ENCODE data around the gene SLC25A42.
"Not testable (repeated sequence)": the region's sequence is repeated elsewhere in the genome, so short reads cannot be mapped to it uniquely, and the experiment has no call there.

SLC25A42 gene

DNA sequence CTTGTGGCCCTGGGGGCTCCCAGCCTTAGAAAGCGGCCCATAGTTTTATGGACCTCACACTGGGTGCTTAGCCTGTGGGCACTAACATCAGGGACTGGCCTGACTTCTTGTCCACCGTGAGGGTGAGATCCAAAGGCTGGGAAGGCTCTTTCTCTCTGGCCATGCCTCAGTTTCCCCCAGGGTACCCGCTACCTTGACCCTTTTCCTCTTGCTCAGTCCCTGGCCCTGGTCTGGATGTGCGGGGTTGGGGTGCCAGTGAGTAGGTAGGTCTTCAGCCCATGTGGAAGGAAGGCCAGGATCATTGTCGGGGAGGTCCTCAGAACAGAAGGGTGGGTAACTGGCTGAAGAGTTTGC is 76.1 kb downstream of the SLC25A42 start:
- DNase-seq, result no peak

GRCh38 chr19:19140476-19140875 is 76.7 kb downstream of the SLC25A42 start:
- DNase-seq, result no peak

GRCh38 chr19:19142347-19142746 is 78.6 kb downstream of the SLC25A42 start:
- DNase-seq, result no peak

DNA sequence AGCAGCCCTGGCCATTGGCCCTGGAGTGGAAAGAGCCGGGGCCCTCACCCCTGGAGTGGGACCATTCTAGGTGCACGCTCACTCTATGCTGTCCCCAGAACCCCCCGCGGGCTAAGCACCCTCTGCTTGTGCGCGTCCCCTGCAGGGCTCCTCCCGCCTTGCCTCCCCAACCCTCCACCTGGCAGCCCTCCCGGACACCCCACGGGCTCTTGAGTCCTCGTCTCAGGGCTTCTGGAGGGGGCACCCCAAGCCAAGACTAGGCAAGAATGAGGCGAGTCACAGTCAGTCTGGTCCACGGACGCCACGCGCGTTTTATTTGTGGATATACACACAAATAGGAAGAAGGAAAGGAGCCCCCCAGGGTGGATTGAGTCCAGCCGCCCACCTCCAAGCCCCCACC is 81.5 kb downstream of the SLC25A42 start:
- no peak for DNase-seq

DNA sequence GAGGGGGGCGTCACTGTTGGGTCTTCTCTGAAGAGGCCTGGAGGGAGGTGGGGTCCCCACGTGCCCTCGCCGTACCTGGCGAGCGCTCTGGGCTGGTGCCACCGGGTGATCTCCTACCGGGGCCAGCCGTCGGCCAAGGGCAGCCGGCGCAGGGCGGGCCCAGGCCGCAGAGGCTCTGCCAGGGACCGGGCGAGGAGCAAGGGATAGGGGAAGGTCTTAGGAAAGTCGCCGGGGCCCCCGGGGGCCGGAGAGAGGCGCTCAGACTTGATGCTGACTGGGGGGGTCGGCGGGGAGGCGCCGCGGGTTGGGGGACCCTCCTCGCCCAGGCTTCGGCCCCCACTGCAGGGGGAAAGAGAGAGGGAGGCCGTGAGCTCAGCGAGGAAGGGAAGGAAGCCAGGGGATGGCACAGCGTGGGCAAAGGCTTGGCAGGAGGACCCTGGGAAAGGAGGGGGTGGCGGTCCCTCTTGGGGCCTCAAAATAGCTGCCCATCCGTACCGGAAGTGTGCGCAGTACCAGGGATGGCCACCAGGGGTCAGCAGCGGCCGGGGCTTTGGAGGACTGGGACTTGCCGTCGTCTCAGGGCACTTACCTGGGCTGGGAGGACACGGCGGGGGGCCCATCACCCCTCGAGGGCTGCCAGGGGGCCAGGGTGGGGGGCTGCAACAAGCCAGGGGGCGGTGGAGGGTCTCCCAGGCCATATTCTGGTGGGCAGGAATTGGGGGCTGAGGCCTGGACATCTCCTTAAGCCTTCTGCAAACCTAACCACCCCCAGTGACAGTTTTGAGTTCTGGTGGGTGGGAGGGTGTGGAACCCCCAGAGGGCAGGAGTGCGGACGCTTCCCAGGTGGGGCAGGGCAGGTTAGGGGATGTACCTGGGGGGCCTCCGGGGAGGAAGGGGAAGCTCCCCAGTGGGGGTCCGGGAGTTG is 82.2 kb downstream of the SLC25A42 start:
- peak; percentile 31 for DNase-seq

DNA sequence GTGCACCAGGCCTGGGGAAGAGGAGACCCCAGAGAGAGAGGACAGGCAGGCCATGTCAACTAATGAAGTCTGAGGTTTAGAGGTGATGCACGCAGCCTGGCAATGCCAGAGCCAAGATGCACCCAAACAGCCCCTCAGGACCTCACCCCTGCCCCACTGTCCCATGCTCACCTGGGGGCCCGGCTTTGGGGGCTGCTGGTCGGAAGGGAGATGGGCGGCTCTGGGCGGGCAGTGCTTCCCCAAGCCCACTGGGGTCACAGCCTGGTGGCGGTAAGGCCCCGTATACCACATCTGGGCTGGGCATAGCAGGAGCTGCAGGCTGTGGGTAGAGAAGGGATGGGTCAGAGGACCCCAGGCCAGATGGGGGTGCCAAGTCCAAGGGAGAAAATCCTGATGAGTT is 83.1 kb downstream of the SLC25A42 start:
- DNase-seq, result no peak

DNA sequence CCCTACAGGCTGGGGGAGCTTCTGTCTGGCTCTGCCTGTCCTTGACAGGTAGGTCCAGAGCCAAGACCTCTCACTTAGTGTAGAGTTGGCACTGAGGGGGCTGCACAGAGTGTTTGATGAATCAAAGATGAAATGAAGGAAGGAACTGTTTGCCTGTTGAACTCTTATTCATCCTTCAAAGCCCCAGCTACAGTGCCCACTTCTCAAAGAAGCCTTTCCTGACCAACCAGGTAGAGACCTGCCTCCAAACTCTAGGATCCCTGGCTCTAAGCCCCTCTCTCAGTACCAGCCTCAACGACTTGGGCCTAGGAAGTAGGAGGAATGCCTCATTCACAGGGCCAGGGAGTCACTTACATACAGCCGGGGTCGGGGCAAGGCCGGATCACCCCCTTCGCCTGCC is 83.5 kb downstream of the SLC25A42 start:
- DNase-seq, result no peak

DNA sequence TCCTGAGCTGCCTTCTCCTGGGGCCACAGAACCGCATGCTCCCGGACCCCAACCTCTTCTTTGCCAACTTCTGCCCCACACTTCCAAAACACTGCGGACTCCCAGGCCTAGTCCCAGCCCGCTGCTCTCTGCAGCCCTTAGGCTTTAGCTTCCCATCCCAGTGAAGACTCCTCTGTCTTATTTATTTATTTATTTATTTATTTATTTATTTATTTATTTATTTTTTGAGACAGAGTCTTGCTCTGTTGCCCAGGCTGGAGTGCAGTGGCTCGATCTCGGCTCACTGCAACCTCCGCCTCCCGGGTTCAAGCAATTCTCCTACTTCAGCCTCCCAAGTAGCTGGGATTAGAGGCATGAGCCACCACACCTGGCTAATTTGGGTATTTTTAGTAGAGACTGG is 84.7 kb downstream of the SLC25A42 start:
- not testable (repeated sequence) for DNase-seq

DNA sequence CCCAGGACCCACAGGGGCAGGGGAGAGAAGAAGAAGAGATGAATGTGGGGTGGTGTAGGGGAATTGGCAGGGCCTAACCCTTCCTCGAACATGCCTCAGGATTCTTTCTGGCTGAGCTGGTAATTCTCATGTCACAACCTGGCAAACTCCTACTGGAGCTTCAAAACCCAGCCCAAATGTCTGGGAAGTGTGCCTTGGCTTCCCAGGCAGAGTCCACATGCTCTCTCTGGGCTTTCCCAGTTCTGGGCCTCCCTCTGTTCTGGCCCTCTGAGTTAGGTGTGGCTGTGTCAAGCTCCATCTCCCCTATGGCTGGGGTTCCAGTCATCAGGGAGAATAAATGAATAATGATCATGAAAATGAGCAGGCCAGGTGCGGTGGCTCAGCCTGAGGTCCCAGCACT is 85.6 kb downstream of the SLC25A42 start:
- DNase-seq, result no peak

DNA sequence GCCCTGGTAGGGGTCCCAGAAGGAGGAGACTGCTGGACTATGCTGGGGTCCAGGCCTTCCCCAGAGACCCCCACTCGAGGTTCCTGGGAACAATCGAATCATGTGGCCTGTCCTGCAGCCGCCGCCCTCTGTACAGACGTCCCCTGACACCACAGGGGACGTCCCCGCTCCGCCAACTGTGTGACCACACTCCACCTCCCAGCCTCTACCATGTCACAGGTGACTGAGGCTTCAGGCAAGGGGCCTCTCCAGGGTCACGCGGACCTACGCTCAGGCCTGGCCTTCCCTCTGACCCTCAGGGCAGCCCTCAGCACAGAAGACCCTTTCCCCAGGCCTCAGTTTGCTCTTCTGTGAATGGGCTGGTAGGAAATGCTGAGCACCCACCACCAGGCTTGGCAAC is 87.6 kb downstream of the SLC25A42 start:
- no peak for DNase-seq

DNA sequence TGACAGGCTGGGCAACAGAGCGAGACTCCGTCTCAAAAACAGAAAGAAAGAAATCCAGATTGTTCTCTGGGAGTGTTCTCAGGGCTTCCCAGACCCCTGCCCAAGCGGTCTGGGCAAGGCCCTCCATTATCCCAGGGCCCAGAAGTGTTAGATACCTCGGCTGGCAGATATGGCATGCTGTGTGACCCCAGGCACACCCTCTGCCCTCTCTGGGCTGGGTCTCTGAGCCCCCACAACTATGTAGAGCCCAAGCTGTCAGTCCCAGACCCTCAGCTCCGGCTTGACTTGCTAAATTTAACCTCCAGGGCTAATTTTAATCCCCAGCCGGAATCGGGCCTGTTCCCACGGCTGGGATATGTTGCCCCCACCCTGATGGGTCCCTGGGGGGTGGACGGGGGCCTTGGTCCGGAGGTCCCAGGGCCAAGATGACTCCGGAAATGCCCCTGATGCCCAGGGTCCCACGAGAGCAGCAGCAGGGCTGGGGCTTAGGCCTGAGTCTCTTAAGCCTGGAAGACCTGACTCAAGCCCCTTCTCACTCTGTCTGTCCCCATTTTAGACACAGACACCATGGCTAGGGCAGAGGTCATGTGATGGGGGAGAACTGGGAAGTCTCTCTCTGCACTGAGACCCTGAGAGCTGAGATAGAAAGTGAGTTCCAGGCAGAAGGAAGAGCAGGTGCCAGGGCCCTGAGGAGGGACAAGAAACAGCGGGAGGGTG is 89.0 kb downstream of the SLC25A42 start:
- no peak for DNase-seq

GRCh38 chr19:19154768-19155494 is 91.1 kb downstream of the SLC25A42 start:
- DNase-seq, result no peak

GRCh38 chr19:19155495-19156219 is 91.9 kb downstream of the SLC25A42 start:
- no peak for DNase-seq

DNA sequence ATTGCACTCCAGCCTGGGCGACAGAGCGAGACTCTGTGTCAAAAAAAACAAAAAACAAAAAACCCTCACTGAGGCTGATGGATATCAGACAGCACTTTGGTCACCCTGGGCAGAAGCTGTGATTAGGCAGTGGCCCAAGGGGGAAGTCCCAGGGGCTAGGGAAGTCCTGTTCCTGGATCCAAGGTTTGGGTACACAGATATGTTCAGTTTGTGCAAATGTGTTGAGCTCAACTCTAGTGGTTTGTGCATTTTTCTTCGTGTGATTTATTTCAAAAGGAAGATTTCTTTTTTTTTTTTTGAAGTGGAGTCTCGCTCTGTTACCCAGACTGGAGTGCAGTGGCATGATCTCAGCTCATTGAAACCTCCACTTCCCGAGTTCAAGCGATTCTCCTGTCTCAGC is 94.0 kb downstream of the SLC25A42 start:
- DNase-seq, result no peak

GRCh38 chr19:19159534-19159933 is 95.7 kb downstream of the SLC25A42 start:
- no peak for DNase-seq

DNA sequence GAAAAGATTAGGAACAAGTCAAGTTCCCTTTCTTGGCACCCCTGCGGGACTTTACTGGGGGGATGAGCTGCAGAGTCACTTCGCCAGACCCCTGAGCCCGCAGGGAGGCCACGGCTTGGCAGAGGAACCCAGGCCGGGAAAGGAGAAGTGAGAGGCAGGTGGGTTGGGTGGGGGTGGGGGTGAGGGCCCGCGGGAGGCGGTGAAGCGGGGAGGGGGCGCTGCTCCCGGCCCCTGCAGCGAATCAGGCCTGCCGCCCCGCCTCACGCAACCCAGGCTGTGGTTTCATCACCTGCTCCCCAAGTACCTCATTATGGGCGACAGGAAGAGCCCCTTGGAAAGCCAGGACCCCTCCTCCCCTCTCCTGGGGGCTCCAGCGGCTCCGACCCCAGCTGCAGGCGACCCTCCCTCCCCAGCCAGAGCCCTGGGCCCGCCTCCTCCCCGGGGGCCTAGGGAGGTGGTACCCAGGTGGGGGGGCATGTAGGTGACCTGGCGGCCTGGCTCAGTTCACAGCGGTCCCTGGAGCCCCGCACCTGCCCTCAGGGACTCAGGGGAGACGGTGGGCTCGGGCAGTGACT is 96.8 kb downstream of the SLC25A42 start:
- no peak for DNase-seq

GRCh38 chr19:19162495-19162894 is 98.7 kb downstream of the SLC25A42 start:
- no peak for DNase-seq

Measured in DMS79 (cell line).